NCI-H774 (cell line): ENCODE measurements around the gene ZBTB47.

Experiments
- DNase-seq: peaks from one replicate; lab custom pipeline; 2025; lab: John Stamatoyannopoulos, UW

Gene ZBTB47

DNA sequence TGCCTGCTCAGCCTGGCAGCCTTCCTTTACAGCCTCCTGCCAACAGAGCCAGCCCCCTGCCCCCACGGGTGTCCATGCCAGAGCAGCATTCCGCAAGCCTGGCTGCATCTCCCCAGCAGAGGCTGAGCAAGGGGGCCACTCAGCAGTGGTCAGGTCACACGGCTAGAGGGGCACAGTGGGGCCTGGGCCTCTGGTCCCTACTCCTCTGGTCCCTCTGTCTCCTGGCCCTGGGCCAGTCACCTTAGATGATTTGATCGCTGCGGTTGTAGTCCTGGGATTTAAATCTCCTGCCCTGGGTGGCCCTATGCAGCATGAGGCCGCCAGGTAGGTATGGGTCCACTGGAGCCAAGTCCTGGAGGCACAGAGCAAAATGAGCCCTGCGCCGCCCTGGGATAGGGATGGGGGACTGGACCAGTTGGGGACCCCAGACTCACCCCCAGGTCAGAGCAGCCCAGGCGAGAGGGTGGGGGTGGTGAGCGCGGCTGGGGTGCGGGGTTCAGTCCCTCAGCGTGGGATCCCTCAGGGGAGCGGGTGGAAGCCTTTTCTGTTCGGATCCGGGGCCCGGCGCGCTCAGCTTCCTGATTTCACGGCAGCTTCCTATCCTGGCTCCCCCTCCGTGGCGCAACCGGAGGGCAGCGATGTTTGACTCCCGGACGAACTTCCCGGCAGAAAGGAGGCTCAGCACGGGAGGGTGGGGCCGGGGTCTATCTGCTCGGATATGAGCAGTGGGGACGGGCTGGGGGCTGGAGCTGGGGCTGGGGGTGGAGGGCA lies at the start of gene ZBTB47:
Gene ZBTB47, plus strand, starts transcription at position 138 of the 771 bp plus-strand sequence. CDS start 4,659 bp downstream, outside the sequence.
- no peak for DNase-seq

GRCh38 chr3:42605546-42606173 lies 47.8 kb upstream of the ZBTB47 start:
- DNase-seq = no peak

GRCh38 chr3:42608581-42608980 lies 44.9 kb upstream of the ZBTB47 start:
- DNase-seq = no peak

- no peak for DNase-seq
These were observed 42.5 kb upstream of the ZBTB47 start for GRCh38 chr3:42610976-42611375.

DNA sequence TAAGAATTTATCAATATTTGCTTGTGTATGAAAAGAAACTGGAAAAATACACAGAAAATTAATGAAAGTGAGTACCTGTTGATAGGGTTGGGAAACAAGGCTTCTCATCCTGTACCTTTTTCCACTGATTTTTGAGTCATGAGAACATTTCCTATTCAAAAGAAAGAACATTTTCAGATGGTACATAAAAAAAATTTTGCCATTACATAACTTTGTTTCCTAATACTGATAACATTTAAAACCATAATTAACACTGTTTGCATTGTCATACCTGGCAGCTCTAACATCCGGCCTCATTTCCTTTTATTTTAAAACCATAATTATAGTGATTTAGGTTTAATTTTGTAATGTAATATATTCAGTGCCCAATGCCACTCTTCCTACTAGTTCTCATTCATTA lies 41.3 kb upstream of the ZBTB47 start:
- DNase-seq = no peak

- no peak for DNase-seq
These were observed 40.6 kb upstream of the ZBTB47 start for GRCh38 chr3:42612928-42613327.

GRCh38 chr3:42613462-42613861 lies 40.0 kb upstream of the ZBTB47 start:
- DNase-seq = no peak

GRCh38 chr3:42631620-42632019 lies 21.9 kb upstream of the ZBTB47 start:
- no peak for DNase-seq

DNA sequence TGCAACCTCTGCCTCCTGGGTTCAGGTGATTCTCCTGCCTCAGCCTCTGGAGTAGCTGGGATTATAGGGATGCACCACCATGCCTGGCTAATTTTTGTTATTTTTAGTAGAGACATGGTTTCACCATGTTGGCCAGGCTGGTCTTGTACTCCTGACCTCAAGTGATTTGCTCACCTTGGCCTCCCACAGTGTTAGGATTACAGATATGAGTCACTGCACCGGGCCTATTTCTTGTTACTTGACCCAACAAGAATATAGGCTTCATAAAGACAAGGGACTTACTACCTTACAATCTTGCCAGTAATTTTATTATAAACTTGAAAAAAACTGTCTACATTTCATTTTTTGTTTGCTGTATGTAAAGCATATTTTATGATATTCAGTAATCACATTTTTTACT lies 21.4 kb upstream of the ZBTB47 start:
- DNase-seq = no peak

GRCh38 chr3:42633544-42633943 lies 20.0 kb upstream of the ZBTB47 start:
- DNase-seq = no peak

DNA sequence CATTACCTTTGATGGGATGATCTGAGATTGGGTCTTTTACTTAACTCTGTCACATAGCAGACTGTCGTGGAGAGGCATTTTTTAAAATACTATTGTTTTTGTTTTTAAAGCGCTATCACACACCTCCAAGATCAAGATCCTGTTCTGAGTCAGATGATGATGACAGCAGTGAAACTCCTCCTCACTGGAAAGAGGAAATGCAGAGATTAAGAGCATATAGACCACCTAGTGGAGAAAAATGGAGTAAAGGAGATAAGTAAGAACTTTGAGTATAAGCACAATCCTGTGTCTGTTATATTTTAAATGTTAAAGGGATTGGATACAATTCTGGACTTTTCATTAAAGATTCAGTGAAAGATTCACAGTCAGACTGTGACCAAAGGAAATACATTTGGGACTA lies 18.4 kb upstream of the ZBTB47 start:
- DNase-seq = no peak

DNA sequence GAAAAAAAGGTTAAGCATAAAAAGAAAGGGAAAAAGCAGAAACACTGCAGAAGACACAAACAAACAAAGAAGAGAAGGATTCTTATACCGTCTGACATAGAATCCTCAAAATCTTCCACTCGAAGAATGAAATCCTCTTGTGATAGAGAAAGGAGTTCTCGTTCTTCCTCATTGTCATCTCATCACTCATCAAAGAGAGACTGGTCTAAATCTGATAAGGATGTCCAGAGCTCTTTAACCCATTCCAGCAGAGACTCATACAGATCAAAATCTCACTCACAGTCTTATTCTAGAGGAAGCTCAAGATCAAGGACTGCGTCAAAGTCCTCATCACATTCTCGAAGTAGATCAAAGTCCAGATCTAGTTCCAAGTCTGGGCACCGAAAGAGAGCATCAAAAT lies 16.5 kb upstream of the ZBTB47 start:
- no peak for DNase-seq

- no peak for DNase-seq
These were observed 15.1 kb upstream of the ZBTB47 start for GRCh38 chr3:42638339-42638842.

DNA sequence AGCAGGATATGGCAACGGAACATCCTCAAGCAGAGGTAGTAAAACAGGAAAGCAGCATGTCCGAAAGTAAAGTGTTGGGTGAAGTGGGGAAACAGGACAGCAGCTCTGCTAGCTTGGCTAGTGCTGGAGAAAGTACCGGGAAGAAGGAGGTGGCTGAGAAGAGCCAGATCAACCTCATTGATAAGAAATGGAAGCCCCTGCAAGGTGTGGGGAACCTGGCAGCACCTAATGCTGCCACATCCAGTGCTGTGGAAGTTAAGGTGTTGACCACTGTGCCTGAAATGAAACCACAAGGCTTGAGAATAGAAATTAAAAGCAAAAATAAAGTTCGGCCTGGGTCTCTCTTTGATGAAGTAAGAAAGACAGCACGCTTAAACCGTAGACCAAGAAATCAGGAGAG lies 14.3 kb upstream of the ZBTB47 start:
- DNase-seq = no peak

GRCh38 chr3:42640129-42640528 lies 13.4 kb upstream of the ZBTB47 start:
- no peak for DNase-seq

DNA sequence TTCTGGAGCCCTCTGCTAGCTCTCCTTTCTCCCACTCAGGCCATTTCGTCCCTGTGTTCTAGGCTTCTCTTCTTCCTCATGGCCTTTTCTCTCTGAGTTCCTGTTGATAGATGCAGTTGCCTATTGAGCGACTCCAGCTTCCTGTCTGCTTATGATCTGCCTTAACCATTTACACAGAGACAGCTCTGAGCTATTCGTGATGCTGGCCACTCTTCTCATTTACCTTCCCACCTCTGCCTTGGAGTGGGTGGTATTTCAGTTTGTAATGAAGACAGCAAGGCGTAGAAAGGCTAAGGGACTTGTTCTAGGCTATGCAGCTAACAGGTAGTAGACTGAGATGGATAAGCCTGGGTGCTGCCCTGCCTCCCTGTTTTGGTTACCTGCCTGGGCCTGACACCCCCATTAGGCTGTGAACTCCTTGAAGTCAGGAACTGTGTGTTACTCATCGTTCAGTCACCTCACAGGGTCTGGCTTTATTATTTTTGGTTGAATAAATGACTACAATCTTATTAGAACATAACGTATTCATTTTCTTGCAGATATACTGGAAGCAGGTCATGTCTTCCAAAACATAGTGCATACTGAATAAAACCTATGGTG lies 12.6 kb upstream of the ZBTB47 start:
- no peak for DNase-seq

- no peak for DNase-seq
These were observed 5.6 kb upstream of the ZBTB47 start for GRCh38 chr3:42647821-42648459.

DNA sequence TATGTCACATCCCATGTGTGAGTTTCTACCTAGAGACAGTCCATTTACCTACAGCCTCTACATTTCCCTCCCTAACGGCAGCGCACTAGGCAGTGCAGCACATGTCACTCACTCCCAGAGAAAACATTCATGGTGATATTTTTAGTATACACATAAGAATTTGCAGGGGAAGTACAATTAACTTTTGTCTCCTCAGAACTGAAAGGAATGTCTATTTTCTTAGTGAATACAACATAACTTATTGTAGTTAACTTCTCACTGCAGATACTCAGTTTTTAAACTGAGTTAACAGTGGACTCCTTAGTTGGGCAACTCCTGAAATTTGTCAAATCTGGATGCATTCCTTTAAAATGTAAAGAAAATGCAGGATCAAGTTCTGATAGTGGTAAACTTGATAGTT lies 4.5 kb upstream of the ZBTB47 start:
- DNase-seq = no peak

DNA sequence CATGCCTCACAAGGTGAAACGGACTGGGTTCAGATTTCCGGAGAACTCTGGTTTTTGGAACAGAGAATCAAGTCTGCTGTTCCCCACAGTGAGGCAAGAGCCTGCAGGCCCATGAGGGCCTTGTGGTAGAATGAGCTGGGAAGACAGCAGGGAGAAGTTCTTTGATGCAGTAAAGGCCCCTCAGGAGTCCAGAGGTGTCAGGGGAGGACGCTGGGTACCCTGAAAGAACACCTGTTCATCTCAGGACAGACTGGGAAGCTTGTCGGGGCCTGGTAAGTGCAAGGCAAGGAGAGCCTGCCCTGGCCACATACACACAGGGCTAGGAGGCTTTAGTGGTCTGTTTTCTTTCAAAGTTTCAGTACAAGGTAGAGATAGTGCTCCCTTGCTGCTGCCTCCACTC lies 3.7 kb upstream of the ZBTB47 start:
- DNase-seq = no peak

DNA sequence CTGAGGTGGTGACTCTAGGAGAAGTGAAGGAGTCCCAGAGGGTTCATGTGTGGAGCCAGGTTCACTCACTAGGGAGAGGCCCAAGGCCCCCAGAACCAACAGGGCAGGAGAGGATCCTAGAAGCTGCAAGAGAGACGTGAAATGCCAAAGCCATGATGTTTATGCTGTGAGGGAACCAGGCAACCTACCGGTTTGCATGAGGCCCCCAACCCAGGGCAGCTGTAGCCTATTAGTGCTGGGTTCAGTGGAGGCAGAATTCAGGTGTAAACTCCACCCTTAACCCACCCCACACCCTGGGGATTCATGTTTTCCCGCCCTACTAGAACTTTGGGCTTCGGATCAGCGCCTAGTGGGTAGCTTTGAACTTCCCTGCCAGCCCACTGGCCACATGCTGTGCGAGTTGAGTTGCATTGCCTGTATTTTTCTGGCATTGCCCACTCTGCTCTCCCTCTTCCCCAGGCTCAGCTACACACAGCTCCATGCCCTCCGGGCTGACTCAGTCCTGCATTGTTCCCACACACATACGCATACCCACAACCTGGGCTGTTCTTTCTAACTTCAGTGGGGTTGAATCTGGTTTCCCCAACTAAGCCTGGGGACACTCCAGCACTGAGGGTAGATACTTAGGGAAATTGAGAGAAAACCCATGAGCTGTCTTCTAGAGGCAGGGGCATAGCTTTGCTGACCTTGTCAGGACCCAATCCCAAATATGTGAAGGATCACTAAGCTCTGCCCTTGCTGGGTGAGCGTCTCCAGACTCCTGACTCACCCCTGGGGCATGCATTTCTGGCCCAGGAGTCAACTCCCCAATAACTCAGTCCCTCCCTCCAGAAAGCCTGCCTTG lies 2.0 kb upstream of the ZBTB47 start:
- DNase-seq = no peak

DNA sequence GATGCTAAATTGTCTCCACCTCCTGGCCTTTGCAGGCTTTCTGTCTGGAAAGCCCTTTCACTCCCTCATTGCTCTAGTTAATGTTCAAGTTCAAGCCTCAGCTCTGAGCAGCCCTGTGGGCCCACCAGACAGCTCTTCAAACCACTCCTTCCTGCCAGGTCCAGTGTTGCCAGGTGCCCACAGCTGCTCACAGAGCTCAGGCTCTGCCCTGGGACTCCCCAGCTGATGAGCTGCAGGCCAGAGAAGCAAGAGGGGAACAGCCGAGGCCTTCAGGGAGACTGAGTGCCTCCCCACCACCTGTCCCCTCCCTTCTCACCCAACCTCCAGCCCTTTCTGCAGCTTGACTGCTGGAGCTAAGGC lies 1.3 kb upstream of the ZBTB47 start:
- no peak for DNase-seq
